Liver (tissue), 9 donors: ENCODE results near the gene TLE3. TPM values are rescaled to one million over a fixed set of nuclear protein-coding genes. Genes with fewer than 3 reads are reported as not detected.

ENCODE experiments used
- DNase-seq: peaks from one replicate; pipeline ENCODE4 v3.0.0-alpha.2; 2017; ENCODE audit warnings: low spot score
- H3K27ac ChIP-seq, 2 donors: one replicate each; pipeline ENCODE4 v1.7.0; 2013; ENCODE audit warnings: inconsistent platforms in 2 of 2, low read length in 2 of 2, control low read depth in 1 of 2, low read depth in 1 of 2, mild to moderate bottlenecking in 1 of 2
- H3K27me3 ChIP-seq, 4 donors: one replicate each; pipeline versions ENCODE4 v1.6.1 to v1.7.0; 2013; ENCODE audit warnings: low read length in 3 of 4, inconsistent platforms in 1 of 4, mild to moderate bottlenecking in 1 of 4, moderate library complexity in 1 of 4; ENCODE audit not compliant: control insufficient read depth in 4 of 4, insufficient read depth in 4 of 4
- H3K36me3 ChIP-seq, 4 donors: one replicate each; pipeline versions ENCODE4 v1.6.1 to v1.7.0; 2013; ENCODE audit warnings: low read length in 3 of 4, mild to moderate bottlenecking in 3 of 4, low read depth in 1 of 4, moderate library complexity in 1 of 4; ENCODE audit not compliant: control insufficient read depth in 4 of 4, insufficient read depth in 3 of 4
- H3K4me1 ChIP-seq, 4 donors: one replicate each; pipeline versions ENCODE4 v1.6.1 to v1.7.0; 2013; ENCODE audit warnings: low read length in 3 of 4, mild to moderate bottlenecking in 3 of 4, moderate library complexity in 1 of 4; ENCODE audit not compliant: control insufficient read depth in 4 of 4, insufficient read depth in 4 of 4
- H3K4me3 ChIP-seq, 3 donors: one replicate each; pipeline versions ENCODE4 v1.6.1 to v1.7.0; 2013; ENCODE audit warnings: low read length in 3 of 3, control low read depth in 1 of 3, low read depth in 1 of 3, mild to moderate bottlenecking in 1 of 3
- H3K9ac ChIP-seq, 2 donors: one replicate each; pipeline ENCODE4 v1.7.0; 2013; ENCODE audit warnings: low read length in 2 of 2, mild to moderate bottlenecking in 2 of 2, moderate library complexity in 2 of 2, control low read depth in 1 of 2, low read depth in 1 of 2
- H3K9me3 ChIP-seq, 4 donors: one replicate each; pipeline versions ENCODE4 v1.6.1 to v1.7.0; 2013; ENCODE audit warnings: low read length in 3 of 4; ENCODE audit not compliant: control insufficient read depth in 4 of 4
- ATF3 ChIP-seq: IDR thresholded peaks from 2 replicates; pipeline ENCODE4 v1.6.1; 2016; ENCODE audit warnings: antibody characterized with exemption
- CTCF ChIP-seq: fragments of 150-350 bp; IDR thresholded peaks from 2 replicates; pipeline ENCODE4 v1.5.1; 2017; ENCODE audit warnings: improper control_type of control experiment, low read depth, low read length; ENCODE audit not compliant: missing input control
- EGR1 ChIP-seq, 2 donors: IDR thresholded peaks; 2 replicates each; pipeline ENCODE4 v1.6.1; 2016 to 2018; ENCODE audit warnings: antibody characterized with exemption in 2 of 2, low read depth in 2 of 2
- FOXA1 ChIP-seq: IDR thresholded peaks from 2 replicates; pipeline ENCODE4 v1.6.1; 2016; ENCODE audit warnings: antibody characterized with exemption
- FOXA2 ChIP-seq: IDR thresholded peaks from 2 replicates; pipeline ENCODE4 v1.6.1; 2016; ENCODE audit warnings: antibody characterized with exemption
- GABPA ChIP-seq, 2 donors: IDR thresholded peaks in 1 of 2; conservative IDR thresholded peaks in 1 of 2; 2 replicates each; pipeline ENCODE4 v1.6.1; 2016; ENCODE audit warnings: antibody characterized with exemption in 2 of 2, mild to moderate bottlenecking in 1 of 2, moderate library complexity in 1 of 2
- HNF4A ChIP-seq, 2 donors: conservative IDR thresholded peaks; 2 replicates each; pipeline ENCODE4 v1.6.1; 2016; ENCODE audit warnings: antibody characterized with exemption in 2 of 2, mild to moderate bottlenecking in 2 of 2
- HNF4G ChIP-seq: IDR thresholded peaks from 2 replicates; pipeline ENCODE4 v1.6.1; 2016; ENCODE audit warnings: antibody characterized with exemption
- JUND ChIP-seq, 2 donors: IDR thresholded peaks; 2 replicates each; pipeline ENCODE4 v1.6.1; 2016; ENCODE audit warnings: antibody characterized with exemption in 2 of 2
- MAX ChIP-seq: IDR thresholded peaks from 2 replicates; pipeline ENCODE4 v1.6.1; 2016; ENCODE audit warnings: antibody characterized with exemption
- NR2F2 ChIP-seq: IDR thresholded peaks from 2 replicates; pipeline ENCODE4 v1.6.1; 2016; ENCODE audit warnings: antibody characterized with exemption
- RAD21 ChIP-seq, 2 donors: IDR thresholded peaks; 2 replicates each; pipeline ENCODE4 v1.6.1; 2016; ENCODE audit warnings: antibody characterized with exemption in 2 of 2, mild to moderate bottlenecking in 2 of 2
- REST ChIP-seq: IDR thresholded peaks from 2 replicates; pipeline ENCODE4 v1.6.1; 2016; ENCODE audit warnings: antibody characterized with exemption, mild to moderate bottlenecking
- RXRA ChIP-seq, 2 donors: IDR thresholded peaks; 2 replicates each; pipeline ENCODE4 v1.6.1; 2017 to 2018; ENCODE audit warnings: antibody characterized with exemption in 2 of 2, mild to moderate bottlenecking in 1 of 2
- SP1 ChIP-seq: IDR thresholded peaks from 2 replicates; pipeline ENCODE4 v1.6.1; 2018; ENCODE audit warnings: antibody characterized with exemption, mild to moderate bottlenecking
- TAF1 ChIP-seq: conservative IDR thresholded peaks from 2 replicates; pipeline ENCODE4 v1.6.1; 2016; ENCODE audit warnings: antibody characterized with exemption, mild to moderate bottlenecking
- YY1 ChIP-seq: IDR thresholded peaks from 2 replicates; pipeline ENCODE4 v1.6.1; 2016; ENCODE audit warnings: antibody characterized with exemption, mild to moderate bottlenecking
- ZBTB33 ChIP-seq: IDR thresholded peaks from 2 replicates; pipeline ENCODE4 v1.6.1; 2016; ENCODE audit warnings: antibody characterized with exemption
- WGBS: extraction: QIAGEN DNeasy Blood & Tissue Kit; methylation state at CpG from one replicate; pipeline ENCODE4 v1.1.7; 2013; 5-methylcytosine and 5-hydroxymethylcytosine counted together
- polyA plus RNA-seq, 2 donors: library from polyadenylated mRNA; stranded (reverse) in 1 of 2; unstranded in 1 of 2; fragments of 200-250 nt in 1 of 2; fragments of >200 nt in 1 of 2; fragmentation: Nextera tagmentation in 1 of 2; extraction: Ambion mirVana in 1 of 2; gene quantifications; one replicate each; pipeline versions ENCODE4 v1.2.1 to v1.2.3, GENCODE V29; 2013 to 2015
- total RNA-seq, 2 donors: library from RNA; depleted of rRNA; stranded (reverse); fragments of >200 nt; gene quantifications; one replicate each; pipeline ENCODE4 v1.2.3, GENCODE V29; 2014
- donor health status: healthy.
- donor health status: healthy.
- donor health status: healthy.
- donor health status: healthy.
- donor health status: healthy.

TLE3 gene
- total and polyA plus RNA-seq, 4 donors: 1.2 to 13.7 (median 8.5) TPM

GRCh38 chr15:70125605-70126004 is 27.9 kb upstream of the TLE3 start:
- no peak overlapping the region for H3K27ac ChIP-seq
- no peaks in the 10 kb centered on the region for H3K9me3 ChIP-seq
- TF ChIP-seq MAX: no peak
- TF ChIP-seq TAF1: no peak
- TF ChIP-seq RAD21 (IDR thresholded peaks at IDR 0.05): no peak
- no peak for TF ChIP-seq NR2F2
- no peak for TF ChIP-seq SP1
- TF ChIP-seq REST: no peak
- no peak for TF ChIP-seq YY1
- TF ChIP-seq JUND (IDR thresholded peaks at IDR 0.05): no peak
- TF ChIP-seq ATF3: no peak
- TF ChIP-seq FOXA1: no peak
- no peak for TF ChIP-seq RXRA (IDR thresholded peaks at IDR 0.05)
- no peak for TF ChIP-seq EGR1 (IDR thresholded peaks at IDR 0.05; ENCODE audit: low read depth in 2 of 2)
- no peak for TF ChIP-seq HNF4A (conservative IDR thresholded peaks at IDR 0.05)
- TF ChIP-seq CTCF: no peak
- no peak for TF ChIP-seq FOXA2
- TF ChIP-seq ZBTB33: no peak
- no peak for TF ChIP-seq HNF4G
- no peak for TF ChIP-seq GABPA (IDR thresholded peaks at IDR 0.05 in 1 of 2, conservative IDR thresholded peaks at IDR 0.05 in 1 of 2)
- H3K9ac ChIP-seq: no peak overlapping the region
- peaks cover 5 to 31% (median 23%) of the 10 kb centered on the region in 4 donors for H3K4me1 ChIP-seq
- 95% methylated on average over 5 of the region's 5 CpGs for WGBS
- DNase-seq: no peak
- no peak overlapping the region for H3K4me3 ChIP-seq
- no peaks in the 10 kb centered on the region for H3K27me3 ChIP-seq
- no peaks in the 10 kb centered on the region for H3K36me3 ChIP-seq
